GM18858 (cell line): ENCODE measurements around the gene PACS2.

Experiments used
- ATAC-seq: cut with Tn5 transposase; IDR thresholded peaks from one replicate; pipeline ENCODE4 v1.9.1; 2021; ENCODE audit not compliant: unreplicated experiment

PACS2 gene

GRCh38 chr14:105367116-105368031 lies 52.8 kb downstream of the PACS2 start:
- no peak for ATAC-seq

GRCh38 chr14:105368032-105368417 lies 53.5 kb downstream of the PACS2 start:
- ATAC-seq = no peak

- ATAC-seq = no peak
Observed at GRCh38 chr14:105368426-105368825, 53.9 kb downstream of the PACS2 start.

- no peak for ATAC-seq
Observed at GRCh38 chr14:105368910-105369652, 54.5 kb downstream of the PACS2 start.

GRCh38 chr14:105369653-105370040 lies 55.1 kb downstream of the PACS2 start:
- no peak for ATAC-seq

- no peak for ATAC-seq
Observed at GRCh38 chr14:105374389-105374788, 59.8 kb downstream of the PACS2 start.

GRCh38 chr14:105375635-105376057 lies 61.1 kb downstream of the PACS2 start:
- ATAC-seq = no peak

- no peak for ATAC-seq
Observed at GRCh38 chr14:105376521-105377440, 62.2 kb downstream of the PACS2 start.

GRCh38 chr14:105377555-105378182 lies 63.1 kb downstream of the PACS2 start:
- ATAC-seq = no peak

GRCh38 chr14:105378199-105378598 lies 63.7 kb downstream of the PACS2 start:
- no peak for ATAC-seq

GRCh38 chr14:105378873-105379685 lies 64.5 kb downstream of the PACS2 start:
- no peak for ATAC-seq

GRCh38 chr14:105379946-105380345 lies 65.4 kb downstream of the PACS2 start:
- no peak for ATAC-seq

- no peak for ATAC-seq
Observed at GRCh38 chr14:105380756-105381155, 66.2 kb downstream of the PACS2 start.

- ATAC-seq = no peak
Observed at GRCh38 chr14:105381446-105382342, 67.1 kb downstream of the PACS2 start.

- ATAC-seq = no peak
Observed at GRCh38 chr14:105382343-105383082, 68.0 kb downstream of the PACS2 start.

- no peak for ATAC-seq
Observed at GRCh38 chr14:105383083-105383730, 68.7 kb downstream of the PACS2 start.

GRCh38 chr14:105384041-105384557 lies 69.6 kb downstream of the PACS2 start:
- no peak for ATAC-seq
